A673 (cell line): ENCODE results near the gene SPTA1. TPM values are rescaled to one million over a fixed set of nuclear protein-coding genes. Genes with fewer than 3 reads are reported as not detected.

ENCODE experiments used
- BruUV-seq: library from RNA; stranded (reverse); fragments of 400-500 nt; replicated peaks from 2 replicates; lab custom pipeline; 2021; lab: Mats Ljungman, UMichigan
- CTCF ChIA-PET: fragments of 300-600 bp; sonication (Branson Sonifier 250); formaldehyde crosslinking; loops from one replicate; lab custom pipeline; 2022; ENCODE audit warnings: antibody characterized with exemption; lab: Charles Lee
- POLR2A ChIA-PET: fragments of 300-600 bp; sonication (Branson Sonifier 250); formaldehyde crosslinking; loops from one replicate; lab custom pipeline; 2022; ENCODE audit warnings: antibody characterized with exemption; ENCODE audit not compliant: low non-redundant PET; lab: Charles Lee
- DNase-seq: peaks from one replicate; pipeline ENCODE4 v3.0.0-alpha.2; 2015; ENCODE audit warnings: low spot score
- H3K27ac ChIP-seq: fragments of 200-600 bp; sonication (generic); 2 replicates; pipeline ENCODE4 v1.5.1; 2016; ENCODE audit warnings: mixed run types, low read depth, mild to moderate bottlenecking, mixed read lengths, antibody characterized with exemption, low read length; ENCODE audit not compliant: poor library complexity, severe bottlenecking
- H3K27me3 ChIP-seq: fragments of 200-600 bp; sonication (generic); replicated peaks from 2 replicates; pipeline ENCODE4 v1.6.1; 2017; ENCODE audit warnings: mixed run types, low read depth, mild to moderate bottlenecking, mixed read lengths, antibody characterized with exemption, low read length; ENCODE audit not compliant: insufficient read depth, poor library complexity
- H3K36me3 ChIP-seq: fragments of 200-600 bp; sonication (generic); 2 replicates; pipeline ENCODE4 v1.6.1; 2016; ENCODE audit warnings: mixed run types, mild to moderate bottlenecking, mixed read lengths, antibody characterized with exemption, low read length; ENCODE audit not compliant: insufficient read depth, poor library complexity, severe bottlenecking
- H3K4me1 ChIP-seq: fragments of 200-600 bp; sonication (generic); 2 replicates; pipeline ENCODE4 v1.6.1; 2017; ENCODE audit warnings: mixed run types, mild to moderate bottlenecking, mixed read lengths, antibody characterized with exemption, low read length; ENCODE audit not compliant: insufficient read depth, poor library complexity, severe bottlenecking
- H3K4me3 ChIP-seq: fragments of 200-600 bp; sonication (generic); 2 replicates; pipeline ENCODE4 v1.5.1; 2016; ENCODE audit warnings: low read depth, mixed run types, mild to moderate bottlenecking, mixed read lengths, low read length; ENCODE audit not compliant: poor library complexity, severe bottlenecking
- H3K9me3 ChIP-seq: fragments of 200-600 bp; sonication (generic); 2 replicates; pipeline ENCODE4 v1.6.1; 2016; ENCODE audit warnings: mixed run types, low read depth, mild to moderate bottlenecking, mixed read lengths, antibody characterized with exemption, low read length; ENCODE audit not compliant: poor library complexity, severe bottlenecking
- CTCF ChIP-seq: fragments of 300-800, 200-600 bp; sonication (generic); conservative IDR thresholded peaks from 2 replicates; pipeline ENCODE4 v1.5.1; 2017; ENCODE audit warnings: low read depth, mild to moderate bottlenecking, antibody characterized with exemption, low read length, moderate library complexity, mixed read lengths
- EZH2 ChIP-seq: fragments of 200-600 bp; sonication (generic); IDR thresholded peaks from 2 replicates; pipeline ENCODE4 v1.6.1; 2017; ENCODE audit warnings: borderline replicate concordance, low read depth, mild to moderate bottlenecking, mixed read lengths, antibody characterized with exemption, low read length; ENCODE audit not compliant: poor library complexity, severe bottlenecking
- intact Hi-C: fragments of 100-400 bp; cut with micrococcal nuclease; formaldehyde crosslinking; loops from one replicate; pipeline ENCODE4 v1.10.0; 2022; ENCODE audit not compliant: unreplicated experiment
- total RNA-seq: library from RNA; stranded (reverse); gene quantifications from 2 replicates; pipeline ENCODE4 v1.2.3, GENCODE V29; 2021

Gene SPTA1
- total RNA-seq, 1 experiment from 2014 or later: not detected

- Histone ChIP-seq H3K4me3 (no peak overlapping the region), H3K27ac (no peak overlapping the region), H3K4me1 (no peaks in the 10 kb centered on the region), H3K36me3 (no peaks in the 10 kb centered on the region), H3K9me3 (no peaks in the 10 kb centered on the region), H3K27me3 (peaks cover 4% of the 10 kb centered on the region)
- intact Hi-C loops: loop anchor here (10.0 kb wide), 1 partner anchor 58 kb away; the partner anchor contains the start of gene OR6K2
- ChIA-PET POLR2A (no interaction called here), CTCF (no interaction called here)
- BruUV-seq: no TSS peak
- DNase-seq: no peak
- TF ChIP-seq EZH2 (no peak), CTCF (no peak)
These were observed 40.0 kb downstream of the SPTA1 start for GRCh38 chr1:158646465-158646864.

DNA sequence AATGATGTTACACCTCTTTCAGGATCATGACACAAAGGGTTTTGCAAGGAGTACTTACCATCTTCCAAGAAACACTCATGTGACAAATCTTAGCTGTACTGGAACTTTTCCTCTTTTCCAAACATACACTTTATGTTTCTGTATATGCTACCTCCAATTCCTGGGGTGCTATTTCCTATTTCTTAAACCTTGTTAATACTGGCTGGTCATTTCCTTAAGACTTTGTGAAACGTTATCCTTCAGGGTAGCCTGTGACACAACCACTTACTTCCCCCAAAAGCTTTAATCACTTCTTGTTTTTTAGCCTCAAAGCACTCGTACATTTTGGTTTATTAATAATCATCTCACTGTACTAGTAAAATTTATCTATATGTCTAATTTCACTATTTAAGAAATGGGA is 42.1 kb downstream of the SPTA1 start:
- no peak for TF ChIP-seq CTCF
- no peak for TF ChIP-seq EZH2
- Histone ChIP-seq H3K27ac (no peak overlapping the region), H3K4me1 (no peaks in the 10 kb centered on the region), H3K4me3 (no peak overlapping the region), H3K36me3 (no peaks in the 10 kb centered on the region), H3K27me3 (peaks cover 4% of the 10 kb centered on the region), H3K9me3 (no peaks in the 10 kb centered on the region)
- POLR2A ChIA-PET: no interaction called here
- intact Hi-C loops: loop anchor here (10.0 kb wide), 1 partner anchor 60 kb away; the partner anchor contains the start of gene OR6K2
- DNase-seq: no peak
- CTCF ChIA-PET: no interaction called here
- no TSS peak for BruUV-seq

DNA sequence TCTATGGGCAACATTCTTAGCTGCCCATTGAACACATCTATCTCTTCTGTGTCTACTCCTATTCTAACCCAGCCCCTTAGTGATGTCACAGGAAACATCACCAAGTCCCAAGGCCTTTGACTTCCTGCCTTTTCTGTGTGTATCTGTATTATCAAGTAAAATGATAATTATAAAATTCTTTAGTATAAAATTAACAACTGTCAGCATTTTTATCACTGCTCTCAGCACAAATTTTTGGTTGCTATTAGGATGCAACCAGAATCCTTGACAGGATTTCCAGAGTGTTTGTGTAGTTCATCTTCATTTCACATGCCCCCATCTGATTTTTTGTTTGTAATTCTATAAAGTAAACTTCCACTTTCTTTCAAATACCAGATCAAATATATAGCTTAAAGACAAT is 47.6 kb downstream of the SPTA1 start:
- no peaks in the 10 kb centered on the region for H3K27me3 ChIP-seq
- intact Hi-C loops: no loop called here
- no peaks in the 10 kb centered on the region for H3K9me3 ChIP-seq
- no peak for TF ChIP-seq EZH2
- no peak for TF ChIP-seq CTCF
- BruUV-seq: no TSS peak
- H3K4me1 ChIP-seq: no peaks in the 10 kb centered on the region
- no peaks in the 10 kb centered on the region for H3K36me3 ChIP-seq
- ChIA-PET CTCF (no interaction called here), POLR2A (no interaction called here)
- no peak overlapping the region for H3K27ac ChIP-seq
- no peak overlapping the region for H3K4me3 ChIP-seq
- no peak for DNase-seq
